Stimulated activated CD4-positive, alpha-beta T cell treated with anti-CD3 and anti-CD28 coated beads, Interleukin-1b, Interleukin-23, amount 100 ng/mL, for 24 hours (primary cell): ENCODE data around the gene GXYLT1.
"Not testable (repeated sequence)": the region's sequence is repeated elsewhere in the genome, so short reads cannot be mapped to it uniquely, and the experiment has no call there.

ENCODE experiments used
- DNase-seq, 4 experiments: peaks; one replicate each; pipeline ENCODE4 v3.0.0-alpha.2; 2020; ENCODE audit warnings: low read depth in 4 of 4, low spot score in 1 of 4

The GXYLT1 gene

GRCh38 chr12:42145552-42146215 is 1.0 kb upstream of the GXYLT1 start:
- DNase-seq, result no peak

DNA sequence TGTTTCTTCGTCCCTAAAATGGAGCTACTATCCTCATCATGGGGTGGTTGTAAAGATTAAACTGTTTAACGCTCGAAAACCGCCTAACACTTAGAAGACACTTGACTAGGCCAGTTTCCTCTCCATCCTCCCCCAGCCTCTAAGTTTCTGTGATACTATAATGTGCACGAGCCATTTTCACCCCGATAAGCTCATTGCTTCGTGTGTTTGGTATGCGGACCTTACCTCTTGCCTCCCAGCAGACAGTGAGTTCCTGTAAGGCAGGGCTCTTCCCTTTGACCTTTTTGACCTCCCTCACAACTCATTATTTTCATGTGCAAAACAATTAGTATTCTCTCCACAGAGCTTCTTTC is 499 bp upstream of the GXYLT1 start:
- DNase-seq, result no peak

DNA sequence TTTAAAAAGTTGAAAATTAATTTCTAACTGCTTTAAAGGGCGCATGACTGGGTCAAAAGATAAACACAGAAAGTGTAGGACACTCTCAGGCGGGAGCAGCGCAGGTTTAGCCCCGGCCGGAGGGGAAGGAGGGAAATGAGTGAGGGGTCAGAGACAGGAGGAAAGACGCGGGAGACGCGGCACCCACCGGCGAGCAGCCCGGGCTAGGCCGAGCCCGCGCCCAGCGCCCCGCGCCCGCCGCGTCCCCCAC is 591 bp downstream of the GXYLT1 start:
- DNase-seq, result no peak

DNA sequence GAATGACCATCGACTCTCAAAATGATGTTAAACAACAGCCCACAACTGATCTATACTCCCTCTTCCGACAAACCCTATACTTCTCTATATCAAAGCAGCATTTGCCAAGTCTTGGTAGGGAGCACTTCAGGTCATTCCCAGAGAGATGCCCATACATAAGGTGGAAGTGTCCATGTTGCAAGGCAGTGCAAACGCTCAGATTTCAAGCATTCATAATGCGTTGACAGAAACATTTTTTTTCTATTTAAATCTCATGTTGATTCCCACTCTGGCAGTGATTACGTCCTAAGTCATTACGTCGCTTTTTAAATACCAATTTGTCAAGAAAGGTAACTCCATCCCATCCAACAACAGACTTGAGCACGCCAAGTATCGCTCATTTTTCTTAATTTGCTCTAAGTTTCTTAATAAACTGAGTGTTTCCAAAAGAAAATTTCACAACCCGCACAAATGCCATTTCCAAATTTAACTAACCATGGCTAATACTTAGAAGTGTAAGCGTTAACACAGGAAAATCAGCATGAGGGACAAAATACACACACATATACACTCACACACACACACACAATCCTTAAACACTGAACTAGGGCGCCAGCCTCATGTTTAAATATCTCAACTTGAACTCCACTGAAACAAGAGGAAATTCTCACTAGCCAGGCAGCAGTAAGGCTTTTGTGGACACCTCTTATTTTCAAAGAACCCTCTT is 1.1 kb downstream of the GXYLT1 start:
- no peak for DNase-seq

- DNase-seq, result no peak
Observed at GRCh38 chr12:42141981-42142606, 2.6 kb downstream of the GXYLT1 start.

DNA sequence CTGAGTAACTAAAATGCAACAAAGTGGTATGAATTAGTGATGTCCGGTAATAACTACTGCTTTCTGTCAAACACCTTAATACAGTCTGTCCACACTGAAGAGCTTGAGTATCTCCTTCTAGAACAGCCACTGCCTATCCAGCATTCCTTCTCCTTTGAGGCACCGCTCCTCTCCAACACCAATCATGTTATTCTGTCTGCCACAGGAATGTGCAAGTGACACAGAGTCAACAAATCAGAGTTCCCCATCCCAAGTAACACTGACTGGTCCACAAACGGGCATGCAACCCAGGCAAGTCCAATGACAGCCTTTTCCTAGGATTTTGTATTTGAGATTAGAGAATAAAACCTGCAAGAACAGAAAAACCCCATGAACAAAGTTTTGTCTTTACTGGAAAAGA is 3.8 kb downstream of the GXYLT1 start:
- DNase-seq, result no peak

DNA sequence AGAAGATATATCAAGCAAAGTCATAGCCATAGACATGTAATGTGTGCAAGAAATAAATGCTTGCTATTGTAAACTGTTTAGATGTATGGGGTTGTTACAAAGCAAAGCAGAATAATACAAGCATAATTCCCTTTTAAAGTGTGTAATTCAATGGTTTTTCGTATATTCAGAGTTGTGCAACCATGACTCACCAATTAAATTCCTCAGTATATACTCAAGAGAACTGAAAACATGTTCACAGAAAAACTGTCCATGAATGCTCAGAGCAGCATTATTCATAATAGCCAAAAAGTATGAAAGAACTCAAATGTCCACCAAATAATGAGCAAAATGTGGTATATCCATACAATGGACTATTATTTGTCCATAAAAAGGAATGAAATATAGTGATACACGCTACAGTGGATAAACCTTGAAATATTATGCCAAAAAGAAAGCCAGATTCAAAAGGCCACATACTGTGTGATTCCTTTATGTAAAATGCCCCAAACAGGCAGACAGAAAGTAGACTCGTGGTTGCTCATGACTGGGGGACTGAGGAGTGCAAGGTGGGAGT is 9.3 kb downstream of the GXYLT1 start:
- no peak for DNase-seq

DNA sequence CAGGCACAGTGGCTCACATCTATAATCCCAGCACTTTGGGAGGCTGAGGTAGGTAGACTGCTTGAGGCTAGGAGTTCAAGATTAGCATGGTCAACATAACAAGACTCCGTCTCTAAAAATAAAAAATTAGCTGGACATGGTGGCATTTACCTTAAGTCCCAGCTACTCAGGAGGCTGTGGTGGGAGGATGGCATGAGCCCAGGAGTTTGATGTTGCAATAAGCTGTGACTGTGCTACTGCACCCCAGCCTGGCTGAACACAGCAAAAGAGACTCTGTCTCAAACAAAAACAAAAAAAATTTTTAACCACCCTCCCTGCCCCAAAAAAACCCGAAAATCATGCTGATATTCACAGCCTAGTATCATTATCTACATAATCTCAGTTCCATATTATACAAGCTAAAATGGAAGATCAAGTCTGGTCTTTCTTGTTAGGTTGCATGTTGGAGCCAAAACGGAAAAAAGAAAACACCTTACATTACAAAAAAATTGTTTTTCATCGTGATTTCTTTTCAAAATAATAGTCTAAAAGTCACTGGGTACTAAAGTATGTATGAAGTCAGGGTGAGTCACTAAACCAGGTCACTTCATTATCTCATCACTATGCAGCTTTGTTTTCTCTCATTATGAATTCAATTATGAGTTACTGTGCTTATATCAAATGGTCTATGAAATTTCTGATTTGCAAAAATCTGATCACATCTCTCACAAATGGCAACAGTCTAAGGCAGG is 13.8 kb downstream of the GXYLT1 start:
- DNase-seq, result no peak

DNA sequence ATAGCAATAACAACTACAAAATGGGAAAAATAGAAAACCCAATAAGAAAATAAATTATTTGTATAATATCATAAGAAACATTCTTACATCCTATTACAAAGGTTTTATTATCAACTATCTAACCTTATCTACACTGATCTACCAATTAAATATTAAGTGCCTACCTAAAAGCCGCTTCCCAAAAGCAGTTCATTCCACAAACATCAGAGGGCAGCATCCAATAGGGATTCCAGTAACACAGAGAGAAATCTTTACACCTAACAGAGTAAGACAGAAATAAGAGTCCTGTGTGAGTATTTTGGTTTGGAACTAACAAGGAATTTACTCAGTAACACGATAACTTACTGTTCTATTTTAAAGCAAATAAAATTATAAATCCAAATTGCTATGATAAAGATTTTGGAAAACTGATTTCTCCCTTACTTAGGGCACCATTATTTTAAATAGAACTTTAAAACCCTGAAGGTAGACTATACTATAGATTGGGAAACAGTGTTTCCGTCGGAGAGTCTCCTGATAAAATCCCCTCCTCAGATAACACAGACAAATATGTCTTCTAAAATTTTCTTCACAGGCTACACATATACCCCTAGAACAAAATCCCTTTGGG is 15.0 kb downstream of the GXYLT1 start:
- no peak for DNase-seq

DNA sequence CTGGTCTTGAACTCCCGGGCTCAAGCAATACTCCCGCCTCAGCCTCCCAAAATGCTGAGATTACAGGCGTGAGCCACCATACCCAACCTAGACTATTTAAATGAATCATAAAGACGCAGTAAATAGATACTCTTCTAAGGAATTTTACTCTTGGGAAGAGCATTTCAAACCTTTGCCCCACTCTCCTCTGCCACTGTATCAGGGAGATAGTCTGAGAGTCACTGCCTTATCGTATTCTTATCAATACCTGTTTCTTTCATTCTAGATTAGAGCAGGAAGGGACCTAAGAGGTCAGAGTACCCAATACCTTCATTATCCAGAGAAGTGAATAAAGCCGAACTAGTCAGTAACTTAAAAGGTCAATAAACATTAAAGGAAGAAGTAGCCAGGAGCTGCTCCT is 15.8 kb downstream of the GXYLT1 start:
- no peak for DNase-seq

GRCh38 chr12:42128327-42128726 is 16.3 kb downstream of the GXYLT1 start:
- no peak for DNase-seq

GRCh38 chr12:42126963-42127362 is 17.7 kb downstream of the GXYLT1 start:
- no peak for DNase-seq

GRCh38 chr12:42125388-42125767 is 19.3 kb downstream of the GXYLT1 start:
- no peak for DNase-seq

DNA sequence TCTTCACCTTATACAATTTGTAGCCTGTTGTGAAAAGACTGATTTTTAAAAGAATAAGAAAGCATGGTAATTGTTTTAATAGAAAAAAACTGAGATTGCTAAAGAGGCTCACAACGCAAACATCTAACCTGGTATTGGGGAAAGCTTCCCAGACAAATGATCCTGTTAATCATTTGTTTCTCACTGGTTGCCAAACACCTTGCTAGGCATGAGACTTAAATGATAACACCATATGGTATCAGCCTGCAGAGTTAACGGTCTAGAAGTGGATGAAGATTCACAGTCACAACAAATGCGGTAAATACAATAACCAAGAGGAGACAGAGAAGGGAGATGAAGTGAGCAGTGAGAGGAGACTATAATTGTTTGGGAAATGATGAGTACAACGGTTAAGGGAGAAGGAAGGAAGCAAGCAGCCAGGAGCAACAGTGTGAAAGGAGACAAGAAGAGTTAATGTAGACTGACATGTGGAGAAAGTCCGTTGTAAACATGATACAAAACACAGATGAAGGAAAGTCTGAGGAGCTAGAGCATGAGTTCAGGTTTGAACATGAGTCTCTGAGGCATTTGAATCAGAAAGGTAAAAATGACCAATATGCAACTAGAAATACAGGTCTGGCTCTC is 19.8 kb downstream of the GXYLT1 start:
- no peak for DNase-seq

DNA sequence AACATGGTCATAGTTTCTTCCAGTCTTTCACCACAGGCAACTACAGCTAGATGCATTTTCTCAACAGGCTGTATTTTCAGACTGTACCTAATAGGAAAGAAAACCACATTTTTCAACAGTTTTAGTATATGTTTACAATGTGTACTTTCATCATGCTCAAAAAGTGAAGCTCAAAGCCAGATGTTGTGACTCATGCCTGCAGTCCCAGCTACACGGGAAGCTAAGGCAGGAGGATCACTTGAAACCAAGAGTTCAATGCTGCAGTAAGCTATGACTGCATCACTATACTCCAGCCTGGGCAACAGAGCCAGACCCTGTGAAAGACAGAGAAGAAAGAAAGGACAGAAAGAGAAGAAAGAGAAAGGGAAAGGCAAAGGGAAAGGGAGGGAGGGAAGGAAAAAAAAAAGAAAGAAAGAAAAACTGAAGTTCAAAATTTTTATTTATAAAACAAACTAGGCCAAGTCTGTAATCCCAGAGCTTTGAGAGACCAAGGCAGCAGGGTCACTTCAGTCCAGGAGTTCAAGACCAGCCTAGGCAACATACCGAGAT is 25.5 kb downstream of the GXYLT1 start:
- DNase-seq, result no peak

GRCh38 chr12:42118136-42118879 is 26.4 kb downstream of the GXYLT1 start:
- no peak for DNase-seq

DNA sequence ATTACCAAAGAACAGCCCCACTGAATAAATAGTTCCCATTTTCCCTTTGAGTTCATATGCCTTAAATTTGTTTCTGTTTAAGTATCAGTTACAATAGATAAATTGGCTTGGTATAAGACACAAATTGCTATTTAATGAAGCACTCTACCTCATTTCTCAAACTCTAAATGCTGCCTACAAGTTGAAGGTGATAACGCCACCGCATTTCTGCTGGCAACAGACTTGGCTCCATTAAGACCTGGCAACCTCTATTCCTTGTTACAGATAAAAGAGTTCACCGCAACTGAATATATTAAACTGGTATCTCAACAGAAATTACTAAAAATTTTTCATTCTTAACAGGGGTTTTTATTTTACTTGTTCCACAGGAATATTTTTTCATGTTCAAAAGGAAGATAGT is 35.6 kb downstream of the GXYLT1 start:
- DNase-seq, result no peak

DNA sequence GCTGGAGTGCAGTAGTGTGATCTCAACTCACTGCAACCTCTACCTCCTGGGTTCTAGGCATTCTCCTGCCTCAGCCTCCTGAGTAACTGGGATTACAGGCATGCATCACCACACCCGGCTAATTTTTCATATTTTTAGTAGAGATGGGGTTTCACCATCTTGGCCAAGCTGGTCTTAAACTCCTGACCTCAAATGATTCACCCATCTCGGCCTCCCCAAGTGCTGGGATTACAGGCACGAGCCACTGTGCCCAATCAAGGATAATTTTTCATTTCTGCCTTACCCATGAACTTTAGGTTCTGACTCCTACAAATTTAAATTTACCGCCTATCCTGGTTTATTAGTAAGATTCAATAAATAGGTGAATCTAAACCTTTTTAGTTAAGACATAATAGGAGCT is 37.9 kb downstream of the GXYLT1 start:
- not testable (repeated sequence) for DNase-seq

- no peak for DNase-seq
Observed at GRCh38 chr12:42104784-42105183, 39.9 kb downstream of the GXYLT1 start.

- no peak for DNase-seq
Observed at GRCh38 chr12:42104087-42104486, 40.6 kb downstream of the GXYLT1 start.
